GM12878 (cell line): Measurements from ENCODE around the gene SMOC2. TPM values are rescaled to one million over a fixed set of nuclear protein-coding genes. Genes with fewer than 3 reads are reported as not detected.

ENCODE experiments used
- ATAC-seq: fragments of 200-7000 bp; cut with Tn5 transposase; 3 replicates; pipeline ENCODE4 v1.9.1; 2020; ENCODE audit warnings: mild to moderate bottlenecking, moderate library complexity
- BruUV-seq: library from RNA; stranded (reverse); fragments of 400-500 nt; replicated peaks from 2 replicates; lab custom pipeline; 2021; lab: Mats Ljungman, UMichigan
- CTCF ChIA-PET: fragments of 300-600 bp; sonication (Branson Sonifier 250); formaldehyde crosslinking; extraction: SDS; loops from one replicate; lab custom pipeline; 2021; ENCODE audit warnings: inconsistent platforms; lab: Yijun Ruan, JAX
- POLR2A ChIA-PET: fragments of 350-600 bp; formaldehyde crosslinking; extraction: SDS; loops from one replicate; lab custom pipeline; 2021; ENCODE audit warnings: inconsistent platforms; lab: Charles Lee
- RAD21 ChIA-PET: fragments of 300-600 bp; sonication (Branson Sonifier 250); formaldehyde crosslinking; loops from one replicate; lab custom pipeline; 2023; ENCODE audit warnings: antibody characterized with exemption; ENCODE audit not compliant: unreplicated experiment; lab: Charles Lee
- SMC1A ChIA-PET: fragments of 300-600 bp; sonication (Branson Sonifier 250); formaldehyde crosslinking; loops from one replicate; lab custom pipeline; 2023; ENCODE audit not compliant: unreplicated experiment, uncharacterized antibody; lab: Charles Lee
- DNase-seq: peaks from one replicate; pipeline ENCODE4 v3.0.0-alpha.2; 2011; ENCODE audit warnings: low read depth, low spot score
- FAIRE-seq: peaks from 3 replicates; lab custom pipeline; 2011; peaks lifted over from hg19 to GRCh38; lab: Jason Lieb, UNC
- H2AFZ ChIP-seq: 2 replicates; pipeline ENCODE4 v1.6.0; 2011; ENCODE audit warnings: low read depth, low read length, control low read depth; ENCODE audit not compliant: control insufficient read depth
- H3K27ac ChIP-seq: 2 replicates; pipeline ENCODE4 v1.5.1; 2011; ENCODE audit warnings: control low read depth; ENCODE audit not compliant: control insufficient read depth, insufficient read depth
- H3K27me3 ChIP-seq, 2 experiments: replicated peaks in 1 of 2; 2 replicates each; pipeline versions ENCODE4 v1.6.0 to v1.6.1; 2011; ENCODE audit warnings: low read length in 1 of 2; ENCODE audit not compliant: control insufficient read depth in 2 of 2, insufficient read depth in 2 of 2
- H3K36me3 ChIP-seq, 2 experiments: 2 replicates each; pipeline ENCODE4 v1.5.1; 2011; ENCODE audit warnings: low read length in 1 of 2; ENCODE audit not compliant: control insufficient read depth in 2 of 2, insufficient read depth in 2 of 2
- H3K4me1 ChIP-seq: 2 replicates; pipeline ENCODE4 v1.6.1; 2011; ENCODE audit warnings: mild to moderate bottlenecking, low read length, moderate library complexity, mixed read lengths; ENCODE audit not compliant: control insufficient read depth, insufficient read depth
- H3K4me2 ChIP-seq: 2 replicates; pipeline ENCODE4 v1.6.0; 2011; ENCODE audit warnings: control low read depth; ENCODE audit not compliant: control insufficient read depth, insufficient read depth
- H3K4me3 ChIP-seq: fragments of 200-600 bp; sonication (generic); 2 replicates; pipeline ENCODE4 v1.5.1; 2016
- H3K79me2 ChIP-seq: 2 replicates; pipeline ENCODE4 v1.6.0; 2011; ENCODE audit warnings: low read length; ENCODE audit not compliant: control insufficient read depth, insufficient read depth
- H3K9ac ChIP-seq: 2 replicates; pipeline ENCODE4 v1.8.0; 2011; ENCODE audit warnings: low read length, control low read depth, mixed read lengths; ENCODE audit not compliant: control insufficient read depth, insufficient read depth
- H3K9me3 ChIP-seq: replicated peaks from 3 replicates; pipeline ENCODE4 v1.5.1; 2011; ENCODE audit warnings: mild to moderate bottlenecking, low read length; ENCODE audit not compliant: control insufficient read depth, insufficient read depth
- H4K20me1 ChIP-seq: 2 replicates; pipeline ENCODE4 v1.6.0; 2011; ENCODE audit not compliant: control insufficient read depth, insufficient read depth
- CREM ChIP-seq: IDR thresholded peaks from 2 replicates; pipeline ENCODE4 v1.6.1; 2014; ENCODE audit warnings: antibody characterized with exemption, low read depth
- DPF2 ChIP-seq: fragments of 450-650 bp; IDR thresholded peaks from 2 replicates; pipeline ENCODE4 v1.6.1; 2017; ENCODE audit warnings: mild to moderate bottlenecking
- EED ChIP-seq: sonication (generic); IDR thresholded peaks from 2 replicates; pipeline ENCODE4 v1.6.1; 2016; ENCODE audit warnings: antibody characterized with exemption, low read depth
- ESRRA ChIP-seq: IDR thresholded peaks from 2 replicates; pipeline ENCODE4 v1.6.1; 2012; ENCODE audit warnings: mild to moderate bottlenecking, low read length, improper control_type of control experiment
- HDAC6 ChIP-seq: fragments of 200-600 bp; sonication (generic); IDR thresholded peaks from one replicate; pipeline ENCODE4 v1.8.0; 2017; ENCODE audit warnings: antibody characterized with exemption; ENCODE audit not compliant: unreplicated experiment
- IKZF1 ChIP-seq: fragments of 450-650 bp; conservative IDR thresholded peaks from 2 replicates; pipeline ENCODE4 v1.6.1; 2017; ENCODE audit warnings: antibody characterized with exemption, mild to moderate bottlenecking
- JUNB ChIP-seq: IDR thresholded peaks from 2 replicates; pipeline ENCODE4 v1.6.1; 2016; ENCODE audit warnings: antibody characterized with exemption, mild to moderate bottlenecking
- SUZ12 ChIP-seq: fragments of 200-600 bp; sonication (generic); IDR thresholded peaks from one replicate; pipeline ENCODE4 v1.6.1; 2018; ENCODE audit warnings: antibody characterized with exemption, mild to moderate bottlenecking; ENCODE audit not compliant: unreplicated experiment
- ZZZ3 ChIP-seq: IDR thresholded peaks from 2 replicates; pipeline ENCODE4 v1.6.1; 2011; ENCODE audit warnings: low read depth; ENCODE audit not compliant: control insufficient read depth, insufficient read length
- WGBS: methylation state at CpG from one replicate; pipeline ENCODE4 v1.1.6; 2016; ENCODE audit warnings: low lambda C conversion rate; ENCODE audit not compliant: insufficient replicate concordance, insufficient coverage; ENCODE audit errors: missing lambda C conversion rate; 5-methylcytosine and 5-hydroxymethylcytosine counted together
- in situ Hi-C: fragments of 300-500 bp; cut with MboI; formaldehyde crosslinking; loops from 9 replicates; pipeline ENCODE4 v1.14.3; 2018; ENCODE audit warnings: mixed read lengths
- intact Hi-C: fragments of 100-400 bp; cut with micrococcal nuclease; formaldehyde crosslinking; loops from one replicate; pipeline ENCODE4 v1.14.2; 2022; ENCODE audit not compliant: unreplicated experiment
- polyA plus RNA-seq, 11 experiments: library from polyadenylated mRNA; depleted of rRNA in 4 of 11; unstranded in 6 of 11; stranded (reverse) in 5 of 11; fragments of >200 nt; fragmentation: Nextera tagmentation in 4 of 11; fragmentation: Illumina TruSeq in 1 of 11; extraction: Ambion mirVana in 4 of 11; extraction: Trizol in 1 of 11; gene quantifications; 1 replicate in 1 of 11; 2 replicates in 10 of 11; pipeline versions ENCODE4 v1.2.1 to v1.2.3, GENCODE V29; 2011 to 2016; ENCODE audit warnings: inconsistent platforms in 2 of 11, missing spikeins in 2 of 11, low read depth in 1 of 11
- total RNA-seq, 4 experiments: library from RNA; depleted of rRNA in 3 of 4; stranded (reverse); fragments of >200 nt in 3 of 4; fragmentation: Illumina TruSeq in 1 of 4; extraction: Trizol in 1 of 4; gene quantifications; 2 replicates each; pipeline versions ENCODE4 v1.2.1 to v1.2.3, GENCODE V29; 2013 to 2021
- TF ChIP-seq, protein P1 (sequence below): IDR thresholded peaks from 2 replicates; pipeline ENCODE4 v1.6.1; 2011; ENCODE audit warnings: borderline replicate concordance, low read depth, mild to moderate bottlenecking, moderate library complexity, low read length; ENCODE audit not compliant: insufficient read depth, poor library complexity, severe bottlenecking

Gene SMOC2
- total and polyA plus RNA-seq, 10 of the 15 experiments (the other 5 are each of a cell fraction or from before 2014, with no cell fraction given): 0.10 to 0.12 TPM; not detected in 8

DNA sequence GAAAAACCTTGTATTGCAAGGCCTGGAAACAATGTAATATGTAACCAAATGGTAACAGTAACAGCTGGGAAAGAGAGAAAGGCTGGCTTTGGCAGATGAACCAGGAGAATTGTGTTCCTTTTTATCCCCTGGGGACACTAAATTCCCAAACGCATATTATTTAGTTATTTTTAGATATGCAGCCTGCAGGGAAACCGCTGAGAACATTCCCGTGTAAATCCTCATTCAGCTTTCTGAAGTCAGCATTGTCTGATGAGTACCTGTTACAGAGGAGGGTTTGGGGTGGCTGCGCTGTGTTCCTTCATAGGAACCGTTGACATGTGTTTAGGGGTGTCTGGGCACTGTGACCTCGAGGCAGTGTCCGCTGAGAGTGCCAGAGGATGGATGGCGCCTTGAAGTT, 101.3 kb downstream of the SMOC2 start:
- TF ChIP-seq JUNB (no peak), CREM (no peak), HDAC6 (no peak), ESRRA (no peak), SUZ12 (no peak), ZZZ3 (no peak), IKZF1 (no peak), EED (no peak), DPF2 (no peak)
- TF ChIP-seq, protein P1, sequence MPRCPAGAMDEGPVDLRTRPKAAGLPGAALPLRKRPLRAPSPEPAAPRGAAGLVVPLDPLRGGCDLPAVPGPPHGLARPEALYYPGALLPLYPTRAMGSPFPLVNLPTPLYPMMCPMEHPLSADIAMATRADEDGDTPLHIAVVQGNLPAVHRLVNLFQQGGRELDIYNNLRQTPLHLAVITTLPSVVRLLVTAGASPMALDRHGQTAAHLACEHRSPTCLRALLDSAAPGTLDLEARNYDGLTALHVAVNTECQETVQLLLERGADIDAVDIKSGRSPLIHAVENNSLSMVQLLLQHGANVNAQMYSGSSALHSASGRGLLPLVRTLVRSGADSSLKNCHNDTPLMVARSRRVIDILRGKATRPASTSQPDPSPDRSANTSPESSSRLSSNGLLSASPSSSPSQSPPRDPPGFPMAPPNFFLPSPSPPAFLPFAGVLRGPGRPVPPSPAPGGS: no peak
- TF ChIP-seq, all 136 proteins: peak for 0
- Histone ChIP-seq H3K4me3 (no peak overlapping the region), H3K4me1 (no peaks in the 10 kb centered on the region), H3K9ac (no peak overlapping the region), H3K36me3 (no peaks in the 10 kb centered on the region), H3K79me2 (no peaks in the 10 kb centered on the region), H3K27ac (no peak overlapping the region), H2AFZ (no peak overlapping the region), H4K20me1 (no peaks in the 10 kb centered on the region), H3K9me3 (no peaks in the 10 kb centered on the region), H3K27me3 (no peaks in the 10 kb centered on the region), H3K4me2 (no peak overlapping the region)
- DNase-seq (no peak), ATAC-seq (no peak), FAIRE-seq (no peak)
- intact Hi-C loops: no loop called here
- POLR2A ChIA-PET: no interaction called here
- 19% methylated on average over 8 of the region's 8 CpGs for WGBS
- in situ Hi-C loops: no loop called here
- CTCF ChIA-PET: no interaction called here
- no TSS peak for BruUV-seq
- RAD21 ChIA-PET: no interaction called here
- SMC1A ChIA-PET: no interaction called here
